Measurements from ENCODE around the gene TMEM8B.

DNA sequence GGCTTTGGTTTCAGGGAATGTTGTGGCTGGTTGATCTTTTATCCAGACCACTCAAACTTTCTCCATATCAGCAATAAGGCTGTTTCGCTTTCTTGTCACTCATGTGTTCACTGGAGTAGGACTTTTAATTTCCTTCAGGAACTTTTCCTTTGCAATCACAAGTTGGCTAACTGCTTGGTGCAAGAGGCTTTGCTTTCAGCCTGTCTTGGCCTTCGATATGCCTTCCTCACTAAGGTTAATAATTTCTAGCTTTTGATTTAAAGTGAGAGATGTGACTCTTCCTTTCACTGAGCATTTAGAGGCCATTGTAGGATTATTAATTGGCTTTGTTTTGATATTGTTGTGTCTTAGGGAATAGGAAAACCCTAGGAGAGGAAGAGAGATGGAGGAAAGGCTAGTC lies 70.0 kb downstream of the TMEM8B start:
- TF ChIP-seq CTCF (IDR thresholded peaks at IDR 0.05), result no peak
- TF ChIP-seq POLR2AphosphoS5 (IDR thresholded peaks at IDR 0.05), result no peak
- TF ChIP-seq POLR2A (IDR thresholded peaks at IDR 0.05), result no peak

Data from gastroesophageal sphincter (tissue), 3 donors.